NCI-H1048 (cell line): ENCODE data around the gene LRRC72.

ENCODE experiments used
- DNase-seq: peaks from one replicate; lab custom pipeline; 2025; lab: John Stamatoyannopoulos, UW

The LRRC72 gene

GRCh38 chr7:16626388-16626787, 99.8 kb downstream of the LRRC72 start:
- DNase-seq: no peak

- no peak for DNase-seq
Observed at GRCh38 chr7:16627236-16627635, 100.6 kb downstream of the LRRC72 start.

GRCh38 chr7:16630654-16631053, 104.0 kb downstream of the LRRC72 start:
- no peak for DNase-seq
